Measurements from ENCODE around the gene CNTN4.

CNTN4 gene

GRCh38 chr3:2423143-2423542, 324.5 kb downstream of the CNTN4 start:
- DNase-seq = no peak

GRCh38 chr3:2441558-2441957, 342.9 kb downstream of the CNTN4 start:
- DNase-seq = no peak

GRCh38 chr3:2446146-2446545, 347.5 kb downstream of the CNTN4 start:
- no peak for DNase-seq

GRCh38 chr3:2452249-2452648, 353.6 kb downstream of the CNTN4 start:
- DNase-seq = no peak

- no peak for DNase-seq
These were observed 356.2 kb downstream of the CNTN4 start for GRCh38 chr3:2454865-2455264.

GRCh38 chr3:2456788-2457187, 358.1 kb downstream of the CNTN4 start:
- DNase-seq = no peak

GRCh38 chr3:2458816-2459215, 360.1 kb downstream of the CNTN4 start:
- no peak for DNase-seq

- DNase-seq = no peak
These were observed 367.2 kb downstream of the CNTN4 start for GRCh38 chr3:2465842-2466241.

- DNase-seq = no peak
These were observed 370.1 kb downstream of the CNTN4 start for GRCh38 chr3:2468816-2469215.

GRCh38 chr3:2476996-2477395, 378.3 kb downstream of the CNTN4 start:
- DNase-seq = no peak

- no peak for DNase-seq
These were observed 379.0 kb downstream of the CNTN4 start for GRCh38 chr3:2477620-2478019.

GRCh38 chr3:2484162-2485026, 385.7 kb downstream of the CNTN4 start:
- no peak for DNase-seq

GRCh38 chr3:2485027-2485375, 386.3 kb downstream of the CNTN4 start:
- DNase-seq = no peak

GRCh38 chr3:2495746-2496145, 397.1 kb downstream of the CNTN4 start:
- DNase-seq = no peak

- no peak for DNase-seq
These were observed 406.2 kb downstream of the CNTN4 start for GRCh38 chr3:2504912-2505311.

GRCh38 chr3:2506776-2507175, 408.1 kb downstream of the CNTN4 start:
- no peak for DNase-seq

- DNase-seq = no peak
These were observed 412.0 kb downstream of the CNTN4 start for GRCh38 chr3:2510591-2511145.

- no peak for DNase-seq
These were observed 412.7 kb downstream of the CNTN4 start for GRCh38 chr3:2511356-2511755.

GRCh38 chr3:2512881-2513280, 414.2 kb downstream of the CNTN4 start:
- DNase-seq = no peak

GRCh38 chr3:2513986-2514385, 415.3 kb downstream of the CNTN4 start:
- DNase-seq = no peak

- DNase-seq = no peak
These were observed 418.2 kb downstream of the CNTN4 start for GRCh38 chr3:2516762-2517441.

GRCh38 chr3:2517500-2518172, 419.0 kb downstream of the CNTN4 start:
- no peak for DNase-seq

GRCh38 chr3:2523281-2523836, 424.7 kb downstream of the CNTN4 start:
- no peak for DNase-seq
